GM18870 (cell line): ENCODE results near the gene OXCT2.

ENCODE experiments used
- ATAC-seq: cut with Tn5 transposase; IDR thresholded peaks from one replicate; pipeline ENCODE4 v1.9.1; 2021; ENCODE audit warnings: moderate library complexity; ENCODE audit not compliant: unreplicated experiment

The OXCT2 gene

DNA sequence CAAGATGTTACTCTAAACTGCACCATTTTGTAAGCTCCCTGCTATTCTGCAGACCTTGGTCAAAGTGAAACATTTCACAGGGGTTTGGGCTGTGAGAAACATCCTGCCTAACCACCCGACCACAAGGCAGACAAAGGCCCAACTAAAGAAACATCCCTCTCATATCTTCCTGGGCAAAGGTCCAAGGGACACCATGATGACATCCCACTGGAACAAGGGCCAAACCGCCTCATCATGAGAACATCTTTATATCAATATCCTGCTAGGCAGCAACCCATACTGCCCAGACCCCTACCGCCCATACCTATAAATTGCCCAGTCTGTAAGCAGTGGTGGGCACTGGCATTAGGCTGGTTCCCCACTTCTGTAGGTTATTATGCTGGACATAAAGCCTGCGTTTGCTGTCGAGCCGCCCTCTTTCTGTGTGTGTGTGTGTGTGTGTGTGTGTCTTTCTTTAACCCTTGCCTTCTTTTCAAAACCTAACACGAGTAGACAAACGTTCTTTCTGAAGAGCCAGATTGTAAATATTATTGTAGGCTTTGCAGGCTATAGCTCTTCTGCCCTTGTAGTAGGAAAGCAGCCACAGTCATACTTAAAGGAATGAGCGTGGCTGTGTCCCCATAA lies 33.5 kb downstream of the OXCT2 start:
- ATAC-seq: no peak

DNA sequence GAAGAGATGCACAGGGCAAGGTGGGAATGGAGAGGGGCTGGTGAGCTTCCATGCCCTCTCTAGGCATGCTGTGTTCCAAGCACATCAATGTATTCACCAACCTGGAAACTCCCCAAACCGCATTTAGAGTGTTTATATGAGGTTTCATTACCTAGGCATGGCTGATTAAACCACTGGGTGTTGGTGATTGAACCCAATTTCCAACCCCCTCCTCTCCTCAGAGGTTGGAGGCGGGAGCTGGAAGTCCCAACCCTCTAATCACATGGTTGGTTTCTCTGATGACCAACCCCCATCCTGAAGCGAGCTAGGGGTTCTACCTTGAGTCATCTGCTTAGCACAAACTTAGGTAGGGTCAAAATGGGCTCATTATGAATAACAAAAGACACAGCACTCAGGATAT lies 35.4 kb downstream of the OXCT2 start:
- no peak for ATAC-seq

DNA sequence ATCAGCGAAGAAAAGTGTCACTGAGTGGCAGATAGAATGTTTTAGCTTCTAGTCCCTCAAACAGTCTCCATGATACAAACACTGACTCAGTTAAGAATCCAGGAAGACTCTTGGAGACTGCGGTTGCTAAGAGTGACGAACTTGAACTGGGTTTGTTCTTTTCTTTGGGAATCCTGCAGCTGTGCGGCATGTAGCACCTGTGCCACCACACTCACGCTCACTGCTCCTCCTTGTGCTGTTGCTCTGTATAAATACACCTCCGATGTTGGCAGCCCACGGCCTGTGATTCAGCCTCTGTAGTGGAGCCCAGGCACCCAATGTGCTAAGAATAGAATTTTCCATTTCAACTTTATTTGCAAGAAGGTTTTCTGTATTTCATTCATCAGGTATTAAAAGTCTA lies 38.0 kb downstream of the OXCT2 start:
- no peak for ATAC-seq

DNA sequence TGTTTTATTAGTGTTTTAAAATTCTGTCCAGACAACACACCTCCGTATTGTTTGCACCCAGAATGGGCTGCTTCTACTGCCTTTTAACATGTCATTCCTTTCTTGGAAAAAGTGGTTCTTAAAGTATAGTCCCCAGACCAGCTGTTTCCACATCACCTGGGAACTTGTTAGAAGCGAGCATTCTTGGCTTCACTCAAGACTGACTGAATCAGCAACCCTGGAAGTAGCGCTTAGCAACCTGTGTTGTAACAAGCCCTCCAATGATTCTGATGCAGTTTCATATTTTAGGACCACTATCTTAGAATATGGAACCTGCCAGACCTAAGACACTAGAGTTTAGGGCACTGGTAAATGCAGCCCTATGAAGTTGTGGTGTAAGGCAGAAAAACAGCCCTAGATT lies 38.4 kb downstream of the OXCT2 start:
- no peak for ATAC-seq

DNA sequence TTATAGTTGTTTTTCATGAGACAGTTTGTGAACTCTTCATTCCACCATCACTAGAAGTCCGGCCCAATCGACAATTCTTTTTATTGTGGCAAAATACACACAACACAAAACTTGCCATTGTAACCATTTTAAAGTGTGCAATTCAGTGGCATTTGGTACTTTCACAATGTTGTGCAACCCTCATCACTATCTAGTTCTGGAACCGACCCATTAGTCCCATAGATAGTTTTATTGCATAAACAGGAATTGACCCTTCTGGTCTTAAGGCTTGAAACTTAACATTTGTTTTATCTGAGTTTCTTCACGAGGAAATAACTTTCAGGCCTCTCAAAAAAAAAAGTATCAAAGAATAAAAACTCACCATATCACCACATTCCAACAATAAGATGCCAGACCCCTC lies 41.3 kb downstream of the OXCT2 start:
- no peak for ATAC-seq

DNA sequence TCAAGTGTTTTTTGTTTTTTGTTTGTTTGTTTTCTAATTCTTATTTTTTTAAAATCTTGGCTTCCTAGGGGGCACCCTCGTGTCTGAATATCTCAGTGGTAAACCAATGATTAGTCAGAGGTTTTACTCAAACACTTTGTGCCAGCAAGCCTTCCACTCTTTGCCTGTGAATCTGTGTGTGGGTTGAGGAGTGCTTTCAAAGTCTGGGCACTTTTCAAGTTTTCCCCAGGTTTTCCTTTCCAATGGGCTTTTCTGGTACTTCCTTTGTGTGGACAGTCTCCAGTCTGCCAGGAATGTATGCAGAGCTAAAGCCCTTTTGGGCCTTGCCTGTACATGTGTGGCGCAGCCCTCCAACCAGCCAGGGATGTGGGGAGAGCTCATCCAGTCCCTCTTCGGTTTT lies 42.1 kb downstream of the OXCT2 start:
- no peak for ATAC-seq

DNA sequence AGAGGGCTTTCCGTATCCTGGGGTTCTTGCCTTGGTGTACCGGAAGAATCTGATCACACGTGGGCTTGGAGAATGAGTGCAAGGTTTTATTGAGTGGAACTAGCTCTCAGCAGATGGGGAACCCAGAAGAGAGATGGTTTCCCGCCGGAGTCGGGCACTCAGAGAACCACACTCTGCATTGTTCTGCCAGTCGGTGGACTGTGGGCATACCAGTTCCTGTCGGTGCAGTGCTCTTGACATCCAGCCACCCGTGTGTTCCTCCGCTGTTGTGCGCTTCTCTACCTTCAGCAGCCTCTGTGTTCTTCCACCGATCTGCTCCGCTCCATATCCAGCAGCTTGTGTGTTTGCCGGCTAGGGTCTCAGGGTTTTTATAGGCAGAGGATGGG lies 43.2 kb downstream of the OXCT2 start:
- no peak for ATAC-seq

DNA sequence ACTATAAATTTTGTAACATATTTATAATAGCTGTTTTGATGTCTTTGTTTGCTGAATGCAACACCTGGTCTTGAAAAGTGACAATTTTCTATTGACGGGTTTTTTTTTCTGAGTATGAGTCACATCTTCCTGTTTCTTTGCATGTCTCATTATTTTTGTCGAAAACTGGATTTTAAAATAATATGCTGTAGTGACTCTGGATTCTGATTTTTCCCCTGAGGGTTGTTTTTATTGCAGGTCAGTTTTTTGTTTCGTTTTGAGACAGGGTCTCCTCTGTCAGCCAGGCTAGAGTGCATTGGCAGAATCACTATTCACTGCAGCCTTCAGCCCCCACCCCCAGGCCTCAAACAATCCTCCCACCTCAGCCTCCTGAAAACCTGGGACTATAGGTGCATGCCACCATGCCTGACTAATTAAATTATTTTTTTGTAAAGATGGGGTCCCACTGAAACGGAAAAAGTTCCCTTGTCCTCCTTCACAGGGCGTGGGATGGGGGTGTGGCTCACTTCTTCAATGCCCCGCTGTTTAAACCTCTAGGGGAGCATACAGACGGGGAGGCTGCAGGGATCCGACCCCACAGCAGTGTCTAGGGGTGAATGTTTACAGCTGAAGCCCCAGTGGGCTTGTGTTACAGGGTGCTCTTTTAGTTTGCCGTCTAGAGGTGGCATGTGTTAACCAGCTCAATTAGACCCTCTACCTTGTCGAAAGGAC lies 43.8 kb downstream of the OXCT2 start:
- ATAC-seq: no peak

DNA sequence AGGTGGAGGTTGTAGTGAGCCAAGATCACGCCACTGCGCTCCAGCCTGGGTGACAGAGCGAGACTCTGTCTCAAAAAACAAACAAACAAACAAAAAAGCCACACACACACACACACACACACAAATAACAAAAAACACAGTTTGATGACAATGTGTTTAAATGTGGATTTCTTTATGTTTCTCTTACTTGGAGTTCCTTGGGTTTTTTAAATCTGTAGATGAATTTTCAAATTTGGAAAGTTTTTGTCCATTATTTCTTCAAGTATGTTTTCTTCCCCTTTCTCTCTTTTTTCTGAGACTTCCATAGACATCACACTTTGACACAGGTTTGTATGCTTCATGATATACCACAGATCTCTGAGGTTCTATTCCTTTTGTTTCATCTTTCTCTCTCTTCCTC lies 44.5 kb downstream of the OXCT2 start:
- ATAC-seq: no peak

DNA sequence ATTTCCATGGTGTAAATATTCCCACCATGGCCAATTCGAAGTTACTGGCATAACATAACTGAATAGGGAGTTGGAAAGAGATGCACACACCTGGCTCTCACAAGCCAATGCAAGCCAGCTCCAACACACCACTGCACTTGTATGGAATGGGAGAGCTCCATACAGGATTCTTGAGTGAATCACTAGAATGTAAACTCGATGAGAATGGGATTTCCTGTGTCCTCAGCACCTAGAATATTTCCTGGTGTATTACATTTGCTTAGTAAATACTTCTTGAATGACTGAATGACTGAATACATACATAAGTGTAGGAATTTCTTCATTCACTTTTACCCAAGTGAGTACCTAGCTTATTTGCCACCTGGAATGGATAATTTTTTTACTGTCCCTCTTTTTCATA lies 48.7 kb downstream of the OXCT2 start:
- no peak for ATAC-seq

DNA sequence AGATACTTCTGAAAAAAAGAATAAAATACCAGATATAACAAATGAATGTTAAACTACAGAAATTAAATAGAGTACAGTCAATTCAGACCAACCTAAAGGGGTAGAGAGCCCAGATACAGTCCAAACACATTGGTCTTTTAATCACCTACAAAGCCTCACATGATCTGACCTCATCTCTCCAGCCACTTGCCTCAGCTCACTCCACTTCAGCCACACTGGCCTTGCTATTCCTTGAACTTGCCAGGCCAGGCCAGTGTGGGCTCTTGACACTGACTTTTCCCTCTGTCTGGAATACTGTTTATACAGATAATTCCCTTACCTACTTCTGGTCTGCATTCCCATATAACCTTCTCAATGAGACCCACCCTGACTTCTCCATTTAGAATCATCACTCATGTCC lies 49.5 kb downstream of the OXCT2 start:
- ATAC-seq: no peak

DNA sequence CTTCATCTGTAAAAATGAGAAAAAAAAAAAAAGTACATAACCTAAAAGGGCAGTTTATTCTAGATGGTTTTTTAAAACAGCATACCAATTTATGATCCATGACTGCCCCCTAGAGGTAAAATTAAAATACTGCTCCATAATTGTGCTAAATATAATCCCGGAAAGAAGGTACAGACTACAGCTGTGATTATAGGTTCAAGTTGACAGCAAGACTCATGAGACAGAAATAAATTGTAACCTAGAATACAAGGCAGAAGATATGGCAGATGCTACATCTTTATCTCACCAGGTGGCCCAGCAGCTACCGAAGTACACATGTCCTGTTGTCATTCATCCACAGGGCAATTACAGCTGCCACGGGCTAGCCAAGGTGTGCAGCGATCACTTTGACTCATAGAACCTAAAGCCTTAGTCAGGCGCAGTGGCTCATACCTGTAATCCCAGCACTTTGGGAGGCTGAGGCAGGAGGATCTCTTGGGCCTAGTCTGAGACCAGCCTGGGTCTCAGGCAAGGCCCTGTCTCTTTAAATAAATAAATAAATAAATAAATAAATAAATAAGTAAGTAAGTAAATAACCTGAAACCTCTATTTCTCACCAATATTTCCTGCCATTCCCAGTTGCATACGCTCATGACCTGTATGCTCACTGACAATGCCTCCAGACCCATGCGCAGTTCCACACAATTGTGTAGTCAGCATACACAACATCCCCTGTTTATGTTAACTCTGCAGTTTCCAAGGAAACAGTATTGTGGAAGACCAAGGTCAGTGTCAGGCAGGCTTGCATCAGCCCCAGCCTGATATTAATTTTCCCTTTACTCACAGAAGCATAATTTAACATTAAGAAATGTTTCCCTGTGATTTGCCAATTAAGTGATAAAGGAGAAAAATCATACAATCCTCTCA lies 50.8 kb downstream of the OXCT2 start:
- no peak for ATAC-seq
